Measurements from ENCODE around the gene TMEM178B.
A peak's percentile ranks its signal among the peaks of the same experiment; 100 is the strongest.

Gene TMEM178B

GRCh38 chr7:141198194-141198958 is 124.5 kb downstream of the TMEM178B start (continued):
- TF ChIP-seq ZBTB10 (tag by site-specific recombination; IDR thresholded peaks at IDR 0.05), result no peak
- no peak for TF ChIP-seq ZNF654 (tag by site-specific recombination; IDR thresholded peaks at IDR 0.05; ENCODE audit: low read depth)
- peak; percentile 36; the same call in 1 of the 2 replicates for TF ChIP-seq ZNF600 (tag by site-specific recombination; IDR thresholded peaks at IDR 0.05)
- TF ChIP-seq ZNF510 (tag by site-specific recombination; IDR thresholded peaks at IDR 0.05; ENCODE audit: insufficient replicate concordance), result no peak
- no peak for TF ChIP-seq ZNF26 (tag by site-specific recombination; IDR thresholded peaks at IDR 0.05)
- no peak for TF ChIP-seq BCL11B (tag by site-specific recombination; IDR thresholded peaks at IDR 0.05; ENCODE audit: low read depth)

GRCh38 chr7:141200191-141201108 is 126.6 kb downstream of the TMEM178B start:
- ChIA-PET CTCF (interaction anchor here (0.7 to 1.5 kb wide), 3 partner anchors 35 to 180 kb away, joined by 3 read pairs; no protein-coding TSS in a partner anchor), POLR2A (no interaction called here)
- H3K9me3 ChIP-seq (ENCODE audit: control insufficient read depth, insufficient read depth, low read depth, low read length), result no peaks in the 10 kb centered on the region
- TF ChIP-seq ZNF544 (tag by site-specific recombination; IDR thresholded peaks at IDR 0.05) (no peak), ZNF530 (tag by site-specific recombination; IDR thresholded peaks at IDR 0.05; ENCODE audit: low read depth) (no peak), ZBTB20 (tag by site-specific recombination; IDR thresholded peaks at IDR 0.05) (no peak), ZNF202 (tag by site-specific recombination; IDR thresholded peaks at IDR 0.05; ENCODE audit: borderline replicate concordance) (no peak), HOXD13 (CRISPR knock-in tag; IDR thresholded peaks at IDR 0.05; ENCODE audit: borderline replicate concordance) (no peak), ZNF146 (tag by site-specific recombination; IDR thresholded peaks at IDR 0.05) (no peak), ZNF561 (tag by site-specific recombination; IDR thresholded peaks at IDR 0.05; ENCODE audit: borderline replicate concordance) (no peak), ZNF488 (tag by site-specific recombination; IDR thresholded peaks at IDR 0.05) (no peak), WT1 (tag by site-specific recombination; IDR thresholded peaks at IDR 0.05) (no peak), KLF17 (tag by site-specific recombination; IDR thresholded peaks at IDR 0.05) (no peak)
- TF ChIP-seq, protein P1, sequence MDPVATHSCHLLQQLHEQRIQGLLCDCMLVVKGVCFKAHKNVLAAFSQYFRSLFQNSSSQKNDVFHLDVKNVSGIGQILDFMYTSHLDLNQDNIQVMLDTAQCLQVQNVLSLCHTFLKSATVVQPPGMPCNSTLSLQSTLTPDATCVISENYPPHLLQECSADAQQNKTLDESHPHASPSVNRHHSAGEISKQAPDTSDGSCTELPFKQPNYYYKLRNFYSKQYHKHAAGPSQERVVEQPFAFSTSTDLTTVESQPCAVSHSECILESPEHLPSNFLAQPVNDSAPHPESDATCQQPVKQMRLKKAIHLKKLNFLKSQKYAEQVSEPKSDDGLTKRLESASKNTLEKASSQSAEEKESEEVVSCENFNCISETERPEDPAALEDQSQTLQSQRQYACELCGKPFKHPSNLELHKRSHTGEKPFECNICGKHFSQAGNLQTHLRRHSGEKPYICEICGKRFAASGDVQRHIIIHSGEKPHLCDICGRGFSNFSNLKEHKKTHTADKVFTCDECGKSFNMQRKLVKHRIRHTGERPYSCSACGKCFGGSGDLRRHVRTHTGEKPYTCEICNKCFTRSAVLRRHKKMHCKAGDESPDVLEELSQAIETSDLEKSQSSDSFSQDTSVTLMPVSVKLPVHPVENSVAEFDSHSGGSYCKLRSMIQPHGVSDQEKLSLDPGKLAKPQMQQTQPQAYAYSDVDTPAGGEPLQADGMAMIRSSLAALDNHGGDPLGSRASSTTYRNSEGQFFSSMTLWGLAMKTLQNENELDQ (tag by site-specific recombination; IDR thresholded peaks at IDR 0.05; ENCODE audit: low read depth), result no peak
- H3K4me3 ChIP-seq (ENCODE audit: low read depth, low read length), result no peak overlapping the region
- no peaks in the 10 kb centered on the region for H3K36me3 ChIP-seq (ENCODE audit: control insufficient read depth in 2 of 2, insufficient read depth in 1 of 2, low read length in 2 of 2)
- H3K27ac ChIP-seq (ENCODE audit: extremely low read depth, low read depth, low read length), result no peak overlapping the region
- no peaks in the 10 kb centered on the region for H3K4me1 ChIP-seq (ENCODE audit: control insufficient read depth, insufficient read depth, low read length)
